K562 (cell line): Measurements from ENCODE around the gene REEP2.

ENCODE experiments used
- CTCF ChIP-seq, 3 experiments: IDR thresholded peaks in 2 of 3; conservative IDR thresholded peaks in 1 of 3; 2 replicates each; pipeline ENCODE4 v1.5.1; 2011 to 2012; ENCODE audit warnings: low read length in 3 of 3, mild to moderate bottlenecking in 3 of 3, control low read depth in 2 of 3, improper control_type of control experiment in 1 of 3, inconsistent platforms in 1 of 3, low read depth in 1 of 3, mixed read lengths in 1 of 3, moderate library complexity in 1 of 3; ENCODE audit not compliant: insufficient read depth in 2 of 3
- DPF2 ChIP-seq: fragments of 450-650 bp; IDR thresholded peaks from 2 replicates; pipeline ENCODE4 v1.6.1; 2016
- JUN ChIP-seq, 2 experiments: sonication (generic) in 1 of 2; formaldehyde crosslinking in 1 of 2; IDR thresholded peaks; 2 replicates each; pipeline versions ENCODE4 v1.6.1 to v1.8.0; 2012 to 2022; ENCODE audit warnings: borderline replicate concordance in 2 of 2, mild to moderate bottlenecking in 2 of 2, improper control_type of control experiment in 1 of 2, low read depth in 1 of 2, low read length in 1 of 2, missing genetic modification reagents in 1 of 2
- JUND ChIP-seq, 2 experiments: IDR thresholded peaks; 2 replicates in 1 of 2; 3 replicates in 1 of 2; pipeline ENCODE4 v1.6.1; 2011; ENCODE audit warnings: borderline replicate concordance in 2 of 2, low read depth in 2 of 2, low read length in 2 of 2, improper control_type of control experiment in 1 of 2, missing biosample characterization in 1 of 2, missing genetic modification characterization in 1 of 2, missing genetic modification reagents in 1 of 2
- POLR2A ChIP-seq: fragments of 450-650 bp; conservative IDR thresholded peaks from 2 replicates; pipeline ENCODE4 v1.6.1; 2016
- PRMT5 ChIP-seq: sonication (generic); formaldehyde crosslinking; IDR thresholded peaks from 2 replicates; pipeline ENCODE4 v1.5.0; 2020; ENCODE audit warnings: missing genetic modification reagents
- SNRNP70 ChIP-seq: fragments of 200-400 bp; formaldehyde crosslinking; optimal IDR thresholded peaks from 2 replicates; pipeline ENCODE3; 2017; ENCODE audit warnings: low read depth, low read length
- USF2 ChIP-seq: sonication (generic); formaldehyde crosslinking; IDR thresholded peaks from 2 replicates; pipeline ENCODE4 v1.5.0; 2020; ENCODE audit warnings: missing genetic modification reagents
- YY1 ChIP-seq, 3 experiments: IDR thresholded peaks; 2 replicates each; pipeline ENCODE4 v1.6.1; 2011; ENCODE audit warnings: low read length in 2 of 3, mild to moderate bottlenecking in 2 of 3, moderate library complexity in 2 of 3, borderline replicate concordance in 1 of 3, control low read depth in 1 of 3, low read depth in 1 of 3; ENCODE audit not compliant: insufficient read depth in 3 of 3, insufficient replicate concordance in 2 of 3, control insufficient read depth in 1 of 3, insufficient read length in 1 of 3; ENCODE audit errors: extremely low read depth in 1 of 3
- ZNF639 ChIP-seq, 2 experiments: fragments of 200-800 bp in 1 of 2; sonication (Bioruptor generic) in 1 of 2; sonication (generic) in 1 of 2; formaldehyde crosslinking in 1 of 2; IDR thresholded peaks in 1 of 2; conservative IDR thresholded peaks in 1 of 2; 2 replicates each; pipeline versions ENCODE4 v1.5.0 to v1.6.1; 2016 to 2020; ENCODE audit warnings: missing compliant biosample characterization in 1 of 2, missing genetic modification characterization in 1 of 2, missing genetic modification reagents in 1 of 2
- TF ChIP-seq, protein P1 (sequence below): sonication (generic); formaldehyde crosslinking; IDR thresholded peaks from 2 replicates; pipeline ENCODE4 v1.8.0; 2022; ENCODE audit warnings: missing genetic modification reagents, mild to moderate bottlenecking, borderline replicate concordance

GRCh38 chr5:138391859-138392386, 46.9 kb upstream of the REEP2 start:
- TF ChIP-seq PRMT5 (CRISPR knock-in tag) (no peak), CTCF (IDR thresholded peaks at IDR 0.05 in 2 of 3, conservative IDR thresholded peaks at IDR 0.05 in 1 of 3; ENCODE audit: insufficient read depth in 2 of 3, low read depth in 1 of 3, low read length in 3 of 3) (no peak), POLR2A (no peak), YY1 (IDR thresholded peaks at IDR 0.05; ENCODE audit: borderline replicate concordance in 1 of 3, control insufficient read depth in 1 of 3, extremely low read depth in 1 of 3, insufficient read depth in 3 of 3, insufficient read length in 1 of 3, insufficient replicate concordance in 2 of 3, low read depth in 1 of 3, low read length in 2 of 3) (no peak), ZNF639 (CRISPR knock-in tag; conservative IDR thresholded peaks at IDR 0.05 in 1 of 2, IDR thresholded peaks at IDR 0.05 in 1 of 2) (no peak), USF2 (CRISPR knock-in tag) (no peak), SNRNP70 (no peak), DPF2 (no peak), JUN (IDR thresholded peaks at IDR 0.05; ENCODE audit: borderline replicate concordance, low read depth, low read length) (no peak), JUN (CRISPR knock-in tag; IDR thresholded peaks at IDR 0.05; ENCODE audit: borderline replicate concordance) (no peak), JUND (IDR thresholded peaks at IDR 0.05; ENCODE audit: borderline replicate concordance, low read depth, low read length) (no peak), JUND (tag; IDR thresholded peaks at IDR 0.05; ENCODE audit: borderline replicate concordance, low read depth, low read length) (no peak)
- TF ChIP-seq, protein P1, sequence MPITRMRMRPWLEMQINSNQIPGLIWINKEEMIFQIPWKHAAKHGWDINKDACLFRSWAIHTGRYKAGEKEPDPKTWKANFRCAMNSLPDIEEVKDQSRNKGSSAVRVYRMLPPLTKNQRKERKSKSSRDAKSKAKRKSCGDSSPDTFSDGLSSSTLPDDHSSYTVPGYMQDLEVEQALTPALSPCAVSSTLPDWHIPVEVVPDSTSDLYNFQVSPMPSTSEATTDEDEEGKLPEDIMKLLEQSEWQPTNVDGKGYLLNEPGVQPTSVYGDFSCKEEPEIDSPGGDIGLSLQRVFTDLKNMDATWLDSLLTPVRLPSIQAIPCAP (CRISPR knock-in tag) = no peak
